Stimulated activated CD8-positive, alpha-beta memory T cell treated with anti-CD3 and anti-CD28 coated beads, Interleukin-7, amount 100 ng/mL, for 48 hours (primary cell): ENCODE results near the gene LMAN1L.
"Not testable (repeated sequence)": the region's sequence is repeated elsewhere in the genome, so short reads cannot be mapped to it uniquely, and the experiment has no call there.

Experiments
- DNase-seq, 2 donors: peaks; one replicate each; pipeline ENCODE4 v3.0.0-alpha.2; 2020; ENCODE audit warnings: low read depth in 1 of 2; ENCODE audit errors: extremely low read depth in 1 of 2

The LMAN1L gene

DNA sequence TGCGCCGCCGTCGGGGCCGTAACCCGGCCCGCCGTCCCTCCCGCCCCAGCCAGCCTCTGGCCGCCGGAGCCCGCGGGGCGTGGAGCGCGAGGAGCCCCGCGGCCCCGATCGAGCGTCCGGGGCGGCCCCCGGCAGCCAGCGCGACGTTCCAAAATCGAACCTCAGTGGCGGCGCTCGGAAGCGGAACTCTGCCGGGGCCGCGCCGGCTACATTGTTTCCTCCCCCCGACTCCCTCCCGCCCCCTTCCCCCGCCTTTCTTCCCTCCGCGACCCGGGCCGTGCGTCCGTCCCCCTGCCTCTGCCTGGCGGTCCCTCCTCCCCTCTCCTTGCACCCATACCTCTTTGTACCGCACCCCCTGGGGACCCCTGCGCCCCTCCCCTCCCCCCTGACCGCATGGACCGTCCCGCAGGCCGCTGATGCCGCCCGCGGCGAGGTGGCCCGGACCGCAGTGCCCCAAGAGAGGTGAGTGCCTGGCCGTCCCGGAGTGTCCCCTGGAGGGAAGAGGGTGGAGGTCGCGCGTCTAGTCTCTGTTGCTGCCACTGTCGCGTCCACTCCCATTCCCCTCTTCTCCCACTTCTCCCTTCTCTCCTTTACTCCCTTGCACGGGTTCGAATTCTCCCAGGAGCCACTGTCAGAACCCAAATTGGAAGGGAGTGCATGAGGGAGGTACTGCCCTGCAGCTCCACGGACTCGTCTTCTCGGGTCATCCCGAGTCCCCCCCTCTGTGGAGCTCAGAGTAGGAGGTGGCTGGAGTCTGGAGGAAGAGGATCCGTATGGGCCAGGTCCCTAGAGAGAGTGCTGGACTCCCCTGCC is 30.2 kb upstream of the LMAN1L start:
- no peak for DNase-seq

DNA sequence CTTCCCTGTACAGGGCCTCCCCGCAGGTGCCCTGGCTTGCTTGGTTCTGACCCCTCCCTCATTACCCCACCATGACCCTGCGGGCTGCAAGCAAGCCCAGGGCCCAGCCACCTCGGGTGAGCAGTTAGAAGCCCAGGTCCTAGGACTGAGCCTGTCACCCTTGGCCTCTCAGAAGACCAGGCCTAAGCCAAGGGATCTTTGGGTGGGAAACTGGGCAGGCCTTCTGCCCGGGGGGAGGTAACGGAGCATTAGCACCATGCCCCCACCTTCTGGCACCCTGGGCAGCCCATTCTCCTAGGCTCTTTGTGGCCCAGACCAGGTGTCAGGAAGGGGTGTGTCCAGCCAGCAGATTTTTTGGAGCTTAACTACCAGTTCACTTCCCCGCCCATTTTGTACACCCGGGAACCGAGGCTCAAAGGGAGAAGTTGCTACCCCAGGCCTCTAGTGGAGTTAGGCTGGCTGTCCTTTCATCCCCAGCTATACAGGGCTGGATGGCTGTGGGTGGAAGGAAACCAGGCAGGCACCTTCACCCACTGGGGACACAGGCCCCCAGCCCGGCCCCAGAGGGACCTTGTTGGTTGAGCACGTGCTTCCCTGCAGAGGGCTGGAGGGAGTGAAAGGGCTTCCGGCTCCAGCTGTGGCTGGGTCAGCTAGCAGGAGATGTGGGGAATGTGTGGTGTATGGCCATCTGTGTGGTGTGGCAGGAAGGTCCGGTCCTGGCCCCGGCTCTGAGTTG is 29.4 kb upstream of the LMAN1L start:
- no peak for DNase-seq

DNA sequence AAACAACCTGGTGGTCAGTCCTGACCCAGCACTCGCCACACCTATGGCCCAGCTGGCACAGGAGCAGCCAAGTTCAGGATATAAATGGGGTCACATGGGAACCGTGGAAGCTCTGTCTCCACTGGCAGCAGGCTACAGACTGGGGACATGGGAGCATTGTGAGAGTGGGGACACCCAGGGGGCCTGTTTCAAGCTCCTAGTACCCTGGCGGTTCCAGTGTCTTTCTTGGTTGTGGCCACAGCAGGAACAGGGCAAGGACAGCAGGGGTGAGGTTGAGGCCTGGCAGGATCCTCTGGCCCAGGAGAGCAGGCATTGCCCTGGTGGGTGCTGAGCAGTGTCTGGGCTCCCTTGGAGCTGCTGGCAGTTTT is 28.8 kb upstream of the LMAN1L start:
- no peak for DNase-seq

DNA sequence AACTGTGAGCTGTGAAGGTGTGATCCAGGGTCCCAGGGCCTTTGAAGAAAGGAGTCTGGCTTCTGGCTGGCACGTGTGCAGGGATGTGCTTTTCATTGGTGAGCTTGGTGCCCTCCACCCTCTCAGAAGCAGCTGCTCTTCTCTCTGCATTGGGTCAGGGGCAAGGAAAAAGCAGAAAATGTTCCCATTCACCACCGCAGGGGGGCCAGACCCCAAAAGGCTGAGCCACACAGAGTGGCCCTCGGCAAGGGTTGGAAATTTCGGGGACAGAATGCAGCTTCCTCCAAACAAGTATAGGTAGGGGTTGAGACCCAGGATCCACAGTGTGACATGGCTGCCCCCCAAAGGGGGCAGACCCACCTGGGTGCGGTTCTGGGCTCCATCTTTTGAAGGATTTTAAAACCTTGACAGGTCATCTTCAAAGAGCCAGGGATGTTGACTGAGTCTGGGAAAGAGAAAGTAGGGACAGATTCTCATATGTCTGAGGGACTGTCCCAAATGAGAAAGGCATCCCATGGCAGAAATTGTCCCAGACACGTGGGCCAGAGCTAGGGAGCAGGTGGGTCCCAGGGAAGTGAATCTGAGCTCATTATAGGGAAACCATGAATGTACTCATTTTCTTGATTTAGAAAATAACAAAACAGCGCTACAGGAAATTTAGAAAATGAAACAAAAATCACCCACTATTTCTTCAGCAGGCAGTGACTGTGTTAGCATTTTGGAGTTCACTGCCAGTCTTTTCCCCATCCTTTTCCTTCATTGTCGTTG is 28.0 kb upstream of the LMAN1L start:
- no peak for DNase-seq

DNA sequence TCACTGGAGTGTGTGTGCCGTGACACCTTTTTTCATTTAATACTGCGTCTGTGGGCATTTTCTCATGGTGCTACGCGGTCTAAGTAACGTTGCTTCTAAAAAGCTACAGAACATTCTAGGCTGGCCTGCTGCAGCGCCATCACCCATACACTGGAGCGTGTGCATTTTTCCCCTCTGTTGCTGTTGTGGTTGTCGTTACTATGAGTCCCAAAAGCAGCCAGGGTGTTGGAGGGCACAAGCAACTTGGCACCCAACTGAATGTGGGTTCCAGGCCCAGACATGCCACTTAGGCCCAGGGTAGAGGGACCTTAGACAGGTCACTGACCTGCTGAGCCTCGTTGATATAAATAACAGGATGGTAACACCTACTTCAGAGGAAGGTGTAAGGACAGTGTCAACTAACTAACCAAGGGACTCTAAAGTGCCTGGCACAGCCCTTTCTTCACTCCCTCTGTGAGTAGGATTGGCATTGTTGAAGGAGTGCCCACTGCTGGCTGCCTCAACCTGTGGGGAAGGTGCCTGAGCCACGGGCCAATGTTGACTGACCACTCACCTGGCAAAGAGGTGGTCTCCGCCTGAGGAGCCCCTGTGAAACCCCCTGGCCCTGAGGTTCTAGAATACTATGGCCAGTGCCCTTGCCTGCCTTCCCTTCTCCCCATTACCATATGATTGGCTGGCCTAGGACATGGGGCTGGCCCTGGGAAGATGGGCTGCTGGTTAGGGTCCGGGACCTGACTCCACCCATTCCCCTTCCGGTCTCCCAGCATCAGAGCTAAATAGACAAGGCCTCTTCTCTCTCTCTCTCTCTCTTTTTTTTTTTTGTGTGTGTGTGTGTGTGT is 27.2 kb upstream of the LMAN1L start:
- DNase-seq = no peak

DNA sequence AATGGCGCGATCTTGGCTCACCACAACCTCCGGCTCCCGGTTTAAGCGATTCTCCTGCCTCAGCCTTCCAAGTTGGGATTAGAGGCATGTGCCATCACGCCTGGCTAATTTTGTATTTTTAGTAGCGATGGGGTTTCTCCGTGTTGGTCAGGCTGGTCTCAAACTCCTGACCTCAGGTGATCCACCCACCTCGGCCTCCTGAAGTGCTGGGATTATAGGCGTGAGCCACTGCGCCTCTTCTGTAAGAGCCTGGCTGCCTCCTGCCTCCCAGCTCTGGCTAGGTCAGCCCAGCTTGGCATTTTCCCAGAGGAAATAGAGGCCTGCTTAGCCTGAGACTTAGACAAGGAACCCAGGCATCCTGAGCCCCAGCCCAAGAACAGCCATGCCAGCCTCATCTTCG is 26.6 kb upstream of the LMAN1L start:
- DNase-seq = not testable (repeated sequence)

DNA sequence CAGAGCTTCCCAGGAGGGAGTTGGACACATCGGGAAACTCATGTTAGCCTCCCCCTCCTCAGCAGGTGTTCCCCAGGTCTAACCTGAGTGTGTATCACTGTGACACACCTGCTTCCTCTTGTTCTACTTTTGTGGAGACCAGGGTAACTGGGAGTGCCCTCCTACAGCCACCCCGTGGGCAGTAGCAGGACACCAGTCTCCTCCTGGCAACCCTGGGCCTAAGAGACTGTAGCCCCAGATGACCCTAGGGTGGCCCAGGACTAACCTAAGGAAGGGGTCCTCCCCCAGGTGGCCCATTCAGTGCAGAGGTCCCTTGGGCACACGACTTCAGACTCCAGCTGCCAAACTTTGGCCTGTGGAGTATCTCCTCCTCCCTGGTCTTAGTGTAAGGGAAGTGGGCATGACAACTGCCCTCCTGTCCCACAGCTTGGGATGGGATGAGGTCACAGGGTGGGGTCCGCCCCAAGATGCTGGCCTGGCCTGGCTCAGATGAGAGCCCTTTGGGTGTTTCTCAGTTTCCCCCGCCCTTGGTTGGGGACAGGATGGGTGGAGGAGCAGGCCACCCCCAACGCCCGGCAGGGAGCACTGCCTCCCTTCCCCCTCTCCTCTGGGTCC is 26.0 kb upstream of the LMAN1L start:
- no peak for DNase-seq

DNA sequence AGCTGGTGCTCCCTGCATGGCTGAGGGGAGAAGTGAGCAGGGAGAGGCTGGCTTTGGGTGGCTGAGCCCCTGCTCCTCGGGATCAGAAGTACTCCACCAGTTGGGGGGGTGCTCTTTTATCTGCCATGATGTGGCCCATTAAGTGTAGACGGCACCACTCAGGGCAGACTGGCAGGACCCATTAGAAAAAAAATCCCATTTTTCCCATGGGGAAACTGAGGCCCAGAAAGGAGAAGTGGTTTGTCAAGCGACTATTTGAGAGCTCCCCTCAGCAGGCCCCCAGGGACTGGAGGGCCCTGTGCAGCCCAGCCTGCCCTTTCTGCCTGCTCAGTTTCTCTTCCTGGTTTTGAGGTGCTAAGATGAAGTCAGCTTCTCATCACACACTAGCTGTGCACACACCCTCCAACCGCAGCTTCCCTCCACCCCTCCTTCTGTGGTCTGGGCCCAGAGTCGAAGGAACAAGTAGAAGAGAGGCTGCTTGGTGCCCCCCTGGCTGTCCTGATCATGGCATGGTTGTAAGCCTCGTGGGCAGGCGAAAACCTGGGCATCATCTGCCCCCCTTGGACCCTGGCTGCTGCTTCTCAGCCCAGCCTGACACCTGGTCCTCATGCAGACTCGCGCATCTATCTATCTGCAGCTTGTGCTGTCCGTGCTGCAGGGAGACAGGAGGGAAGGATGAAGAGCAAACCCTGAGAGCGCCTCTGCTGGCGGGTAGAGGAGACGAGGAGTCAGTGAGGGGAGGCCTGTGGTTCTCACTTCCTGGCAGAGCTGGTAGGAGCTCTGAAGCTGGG is 25.2 kb upstream of the LMAN1L start:
- peak; percentile 82 to 95 for DNase-seq

DNA sequence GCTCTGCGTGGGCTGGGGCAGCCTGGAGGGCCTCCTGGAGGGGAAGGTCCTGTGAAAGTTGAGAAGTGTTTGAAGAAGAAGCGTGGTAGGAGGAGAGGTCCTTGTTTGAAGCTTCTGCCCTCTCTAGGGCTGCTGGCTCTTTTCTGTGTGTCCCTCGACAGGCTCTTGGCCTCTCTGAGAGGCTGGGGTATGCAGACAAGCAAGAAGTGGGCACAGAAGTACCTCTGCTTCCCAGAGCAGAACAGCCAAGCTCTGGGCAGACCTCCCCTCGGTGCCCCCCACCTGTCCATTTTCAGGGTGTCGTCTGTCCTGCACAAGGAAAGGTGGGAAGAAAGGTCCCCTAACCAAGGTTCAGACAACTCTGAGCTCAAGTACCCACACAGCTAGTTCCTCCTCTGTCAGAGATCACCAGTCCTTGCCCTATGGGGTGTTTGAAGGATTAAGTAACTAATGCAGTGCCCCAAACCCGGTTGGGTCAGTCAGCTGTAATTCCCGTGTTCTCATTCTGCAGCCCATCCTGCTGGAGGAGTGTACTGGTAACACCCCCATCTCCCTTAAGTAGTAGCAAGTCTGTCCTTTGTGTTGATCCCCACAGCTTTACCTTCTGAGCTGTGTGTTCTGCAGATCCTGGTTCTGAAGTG is 24.5 kb upstream of the LMAN1L start:
- no peak for DNase-seq

DNA sequence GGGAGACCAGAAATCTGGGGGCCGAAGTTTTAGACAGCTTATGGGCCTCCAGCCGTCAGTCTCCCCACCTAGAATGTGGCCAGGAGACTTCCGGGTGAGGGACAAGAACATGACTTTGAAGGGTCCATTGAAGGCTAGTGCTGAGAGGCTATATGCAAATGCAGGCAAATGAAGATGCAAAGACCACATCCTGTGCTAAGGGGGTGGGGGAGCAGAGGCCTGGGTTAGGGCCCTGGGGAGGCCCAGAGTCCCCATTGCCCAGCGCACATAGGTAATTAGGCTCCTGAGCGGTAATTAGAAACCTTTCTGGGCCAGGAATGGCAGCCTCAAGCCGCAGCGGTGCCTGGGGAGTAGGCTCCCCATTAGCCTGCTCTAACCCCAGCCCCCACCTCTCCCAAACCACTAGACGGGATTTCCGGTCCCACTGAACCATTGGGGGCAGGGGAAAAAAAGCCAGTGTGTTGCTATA is 23.9 kb upstream of the LMAN1L start:
- no peak for DNase-seq

DNA sequence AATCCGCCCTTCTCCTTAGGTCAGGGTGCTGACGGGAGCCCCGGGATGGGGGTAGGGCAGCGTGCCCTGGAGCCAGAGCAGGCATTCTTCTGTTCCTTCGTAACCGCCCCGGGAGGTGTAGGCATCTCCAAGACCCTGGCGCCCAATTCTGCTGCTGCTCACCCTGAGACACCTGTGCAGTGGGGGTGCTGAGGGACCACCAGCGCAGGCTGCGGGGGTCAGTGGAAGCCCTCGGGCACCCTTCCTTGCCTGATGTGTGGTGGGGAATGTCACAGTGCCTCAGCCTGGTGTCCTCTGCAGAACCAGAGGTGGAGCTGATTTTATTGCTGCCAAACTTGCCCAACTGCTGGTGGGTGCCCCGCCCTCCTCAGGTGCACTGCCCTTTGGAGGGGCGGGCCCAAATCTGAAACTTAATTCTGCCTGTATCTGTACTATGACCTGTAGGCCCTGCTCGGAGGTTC is 23.4 kb upstream of the LMAN1L start:
- no peak for DNase-seq

DNA sequence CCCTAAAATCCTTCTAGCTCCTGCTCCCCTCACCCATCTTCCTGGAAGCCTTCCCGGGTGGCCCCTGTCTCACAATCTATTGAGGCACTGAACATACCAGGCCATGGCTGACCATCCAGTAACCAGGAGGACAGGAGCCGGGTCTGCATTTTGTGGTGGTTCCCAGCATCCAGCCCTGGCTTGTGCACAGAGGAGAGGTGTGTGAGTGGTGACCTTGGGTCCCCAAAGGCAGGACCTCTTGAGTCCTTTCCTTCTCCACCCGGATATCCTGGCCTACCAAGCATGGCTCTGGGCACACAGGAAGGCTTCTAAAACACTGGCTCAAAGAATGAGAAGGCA is 22.9 kb upstream of the LMAN1L start:
- DNase-seq = no peak

DNA sequence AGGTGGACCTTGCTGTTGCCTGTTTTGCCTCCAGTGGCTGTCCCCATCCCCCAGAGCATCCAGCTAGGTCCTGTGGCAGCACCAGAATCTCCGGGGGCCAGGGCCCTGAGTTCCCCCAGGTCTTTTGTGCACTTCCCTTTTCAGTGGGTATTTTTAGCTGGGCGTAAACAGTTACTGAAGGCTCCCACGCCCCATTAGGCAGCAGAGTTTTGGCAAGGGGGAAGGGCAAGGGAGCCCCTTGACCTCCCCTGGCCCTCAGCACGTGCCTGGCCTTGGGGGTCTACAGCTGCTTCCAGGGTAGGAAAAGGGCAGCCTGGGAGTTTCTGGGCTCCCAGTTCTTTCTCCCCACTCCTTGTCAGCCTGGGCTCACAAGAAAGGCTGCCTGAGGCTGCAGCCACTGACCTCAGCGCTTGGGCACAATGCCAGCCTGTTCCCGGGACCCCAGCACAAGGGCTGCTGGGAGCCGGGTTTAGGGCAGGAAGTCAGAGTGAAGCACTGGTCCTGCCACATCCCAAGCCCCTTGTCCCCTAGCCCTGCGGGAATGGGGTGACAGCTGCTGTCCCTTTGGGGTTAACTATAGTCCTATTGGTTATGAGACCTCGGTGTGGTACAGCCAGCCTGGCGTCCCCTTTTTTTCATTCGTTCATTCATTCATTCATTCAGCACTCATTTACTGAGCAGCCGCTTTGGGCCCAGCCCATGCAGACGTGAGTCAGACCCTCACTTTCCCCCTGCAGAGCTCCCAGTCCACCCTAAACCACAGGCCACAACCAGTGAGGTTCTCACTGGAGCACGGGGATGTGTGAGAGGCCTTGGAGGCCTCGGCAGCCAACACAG is 22.3 kb upstream of the LMAN1L start:
- DNase-seq = no peak

DNA sequence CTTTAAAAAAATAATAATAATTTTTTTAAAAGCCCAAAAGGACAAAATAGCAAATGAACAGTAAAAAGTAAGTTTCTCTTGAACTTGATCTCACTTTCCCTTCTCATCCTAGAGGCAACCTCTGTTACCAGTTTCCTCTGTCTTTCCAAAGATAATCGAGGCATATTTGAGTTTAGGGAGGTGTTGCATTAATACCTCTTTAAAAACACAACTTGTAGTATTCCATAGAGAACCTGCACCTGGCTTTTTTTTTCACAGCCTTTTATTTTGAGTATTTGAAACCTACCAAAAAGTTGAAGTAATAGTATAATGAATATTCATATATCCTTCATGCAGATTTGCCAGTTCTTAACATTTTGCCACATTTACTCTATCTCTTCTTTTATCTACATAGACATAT is 21.6 kb upstream of the LMAN1L start:
- no peak for DNase-seq

DNA sequence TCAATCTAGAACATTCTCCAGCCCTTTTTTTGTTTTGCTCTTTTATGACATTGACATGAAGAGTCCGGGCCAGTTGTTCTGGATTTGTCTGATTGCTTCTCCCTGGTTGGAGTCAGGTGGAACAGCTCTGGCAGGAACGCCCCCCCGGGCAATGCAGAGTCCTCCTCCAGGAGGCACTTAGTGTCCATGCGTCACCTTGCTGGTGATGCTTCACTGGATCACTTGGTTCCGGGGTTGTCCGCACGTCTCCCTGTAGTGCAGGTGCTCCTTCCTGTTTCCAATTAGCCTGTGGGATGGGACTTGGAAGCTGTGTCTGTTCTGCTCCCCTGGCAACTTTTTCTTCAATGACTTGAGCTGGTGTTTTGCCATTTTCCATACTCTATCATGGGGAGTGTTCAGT is 21.0 kb upstream of the LMAN1L start:
- no peak for DNase-seq

DNA sequence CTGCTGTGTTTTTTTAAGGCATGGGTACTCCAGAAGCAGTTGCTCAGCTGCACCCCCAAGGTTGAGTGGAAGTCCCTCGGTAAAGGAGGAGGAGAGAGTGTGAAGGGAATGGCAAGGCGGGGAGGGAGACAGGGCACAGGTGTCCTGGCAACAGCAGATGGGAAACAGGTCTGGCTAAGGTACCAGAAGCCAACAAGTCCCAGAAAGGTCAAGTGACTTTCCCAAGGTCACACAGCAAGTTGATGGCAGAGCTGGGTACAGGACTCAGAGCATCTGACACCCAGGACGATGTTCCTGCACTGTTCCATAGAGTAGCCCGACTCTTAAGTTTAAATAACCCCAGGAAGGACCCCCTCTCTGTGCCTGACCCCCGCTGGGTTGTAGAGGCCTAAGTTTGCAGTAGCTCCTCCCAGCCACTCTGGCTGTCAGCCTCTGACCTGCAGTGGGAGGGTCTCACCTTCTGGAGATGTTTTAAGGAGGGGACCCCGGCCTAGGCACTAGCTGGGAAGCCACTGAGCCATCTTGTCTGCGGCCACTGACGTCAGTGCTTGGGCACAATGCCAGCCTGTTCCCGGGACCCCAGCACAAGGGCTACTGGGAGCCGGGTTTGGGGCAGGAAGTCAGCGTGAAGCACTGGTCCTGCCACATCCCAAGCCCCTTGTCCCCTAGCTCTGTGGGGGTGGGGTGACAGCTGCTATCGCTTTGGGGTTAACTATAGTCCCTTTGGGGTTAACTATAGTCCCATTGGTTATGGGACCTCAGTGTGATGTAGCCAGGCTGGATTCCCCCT is 20.2 kb upstream of the LMAN1L start:
- DNase-seq = no peak
